Measurements from ENCODE around the gene IARS2. TPM values are rescaled to one million over a fixed set of nuclear protein-coding genes. Genes with fewer than 3 reads are reported as not detected.

The IARS2 gene
- total and polyA plus RNA-seq, 8 donors = 7.6 to 30.5 (median 20.6) TPM

GRCh38 chr1:220188538-220188937 is 94.6 kb downstream of the IARS2 start:
- H3K36me3 ChIP-seq = peaks cover 0 to 22% (median 5%) of the 10 kb centered on the region in 3 donors
- ATAC-seq = no peak
- WGBS, 2 donors = 83 to 88% methylated on average over 2 of the region's 2 CpGs

GRCh38 chr1:220189750-220190347 is 95.9 kb downstream of the IARS2 start:
- 43 to 50% methylated on average over 1 of the region's 1 CpG for WGBS, 2 donors
- H3K27me3 ChIP-seq = no peaks in the 10 kb centered on the region
- peaks cover 0 to 33% (median 5%) of the 10 kb centered on the region in 3 donors for H3K36me3 ChIP-seq
- DNase-seq (no peak), FAIRE-seq (peak; percentile 91), ATAC-seq (peak in 3 of 4 donors; percentile 32 to 62 (median 57))
- H3K4me3 ChIP-seq = no peak overlapping the region
- TF ChIP-seq CTCF (IDR thresholded peaks at IDR 0.05) = no peak
- no peaks in the 10 kb centered on the region for H3K4me1 ChIP-seq
- intact Hi-C loops (cut with DNase I) = no loop called here
- H3K27ac ChIP-seq = no peak overlapping the region
- no peaks in the 10 kb centered on the region for H3K9me3 ChIP-seq

More at GRCh38 chr1:220188538-220188937, 94.6 kb downstream of the IARS2 start:
- H3K9me3 ChIP-seq = no peaks in the 10 kb centered on the region
- no peak overlapping the region for H3K4me3 ChIP-seq
- FAIRE-seq (no peak), DNase-seq (no peak)
- no peak for TF ChIP-seq CTCF (IDR thresholded peaks at IDR 0.05)
- H3K27me3 ChIP-seq = no peaks in the 10 kb centered on the region
- intact Hi-C loops (cut with DNase I) = no loop called here
- no peak overlapping the region for H3K27ac ChIP-seq
- H3K4me1 ChIP-seq = no peaks in the 10 kb centered on the region

- Histone ChIP-seq H3K27me3 (no peaks in the 10 kb centered on the region), H3K9me3 (no peaks in the 10 kb centered on the region), H3K36me3 (peaks cover 0 to 36% (median 3%) of the 10 kb centered on the region in 3 donors), H3K27ac (no peak overlapping the region), H3K4me3 (no peak overlapping the region), H3K4me1 (no peaks in the 10 kb centered on the region)
- intact Hi-C loops (cut with DNase I) = no loop called here
- no peak for TF ChIP-seq CTCF (IDR thresholded peaks at IDR 0.05)
- no peak for DNase-seq
- ATAC-seq = no peak
- no peak for FAIRE-seq
These were observed 101.8 kb downstream of the IARS2 start for GRCh38 chr1:220195701-220196100.

Small RNA genes lying within 50 kb of the gene (microRNA-seq; reads per million reads assigned to microRNA genes)
- gene MIR194-1 (1.5 to 6.2 reads per million in 2 donors), gene MIR215 (2.1 to 7.7 reads per million in 2 donors)

Other genes with a start within 250 kb of the IARS2 start
- gene SLC30A10, start 165.6 kb upstream of the IARS2 start, total RNA-seq = under 1 TPM in 3 of 6 donors, not detected in 3; 0.09 to 0.41 (median 0.16) TPM
- gene SLC30A10, start 165.6 kb upstream of the IARS2 start, polyA plus RNA-seq = under 1 TPM; 0.09 to 0.11 TPM
- gene EPRS1, start 47.6 kb upstream of the IARS2 start, total RNA-seq = 100 to 1,000 TPM in 1 of 6 donors, 10 to 100 TPM in 5; 46.1 to 131 (median 63.8) TPM
- gene EPRS1, start 47.6 kb upstream of the IARS2 start, polyA plus RNA-seq = 10 to 100 TPM; 32.7 to 38.9 TPM
- gene BPNT1, start 4.3 kb upstream of the IARS2 start, total RNA-seq = 10 to 100 TPM in 1 of 6 donors, 1 to 10 TPM in 5; 4.2 to 11.5 (median 6.4) TPM
- 10 to 100 TPM in 1 of 2 donors, 1 to 10 TPM in 1; 4.6 to 12.4 TPM for gene BPNT1, start 4.3 kb upstream of the IARS2 start, polyA plus RNA-seq
- gene RAB3GAP2, start 178.3 kb downstream of the IARS2 start, total RNA-seq = 10 to 100 TPM; 14.3 to 26.2 (median 16.0) TPM
- gene RAB3GAP2, start 178.3 kb downstream of the IARS2 start, polyA plus RNA-seq = 1 to 10 TPM; 4.8 to 9.8 TPM

All from pancreas (tissue), 10 donors.